Posterior vena cava (tissue), 2 donors: Measurements from ENCODE around the gene PHF21B. TPM values are rescaled to one million over a fixed set of nuclear protein-coding genes. Genes with fewer than 3 reads are reported as not detected.
"Not testable (repeated sequence)": the region's sequence is repeated elsewhere in the genome, so short reads cannot be mapped to it uniquely, and the experiment has no call there.

Experiments
- DNase-seq: peaks from one replicate; pipeline ENCODE4 v3.0.0-alpha.2; 2020; ENCODE audit warnings: low spot score
- intact Hi-C, 2 donors: fragments of 100-400 bp; cut with DNase I; formaldehyde crosslinking; loops; one replicate each; pipeline versions ENCODE4 v1.14.1 to v1.14.2; 2022 to 2023
- total RNA-seq, 2 donors: library from RNA; stranded (reverse); fragmentation: NEBNext Ultra II Directional; extraction: Animal tissue kit (Norgen Biotek cat#: 25700); gene quantifications; one replicate each; pipeline ENCODE4 v1.2.1, GENCODE V29; 2021
- donor health status: DM: yes; HTN: yes; CAD: no.
- donor health status: DM: yes; HTN: yes; CAD: no.

PHF21B gene
- total RNA-seq, 2 donors from 2014 or later: 0.32 to 0.38 TPM

DNA sequence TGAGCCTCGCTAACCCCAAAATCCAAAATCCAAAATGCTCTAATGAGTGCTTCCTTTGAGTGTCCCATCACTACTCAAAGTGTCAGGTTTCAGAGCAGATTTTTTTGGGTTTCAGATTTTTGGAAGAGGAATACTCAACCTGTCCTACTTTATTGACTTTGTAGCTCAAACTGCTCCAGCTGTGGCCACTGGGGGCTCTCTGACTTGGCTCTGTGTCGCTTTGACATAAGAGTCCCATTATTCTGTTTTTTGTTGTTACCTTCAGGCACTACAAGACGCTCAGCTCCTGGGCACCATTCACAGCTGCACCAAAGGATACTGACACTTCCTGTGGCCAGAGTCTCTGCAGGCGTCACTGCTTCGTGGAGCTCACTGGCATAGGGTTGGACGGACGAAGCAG is 41.1 kb downstream of the PHF21B start:
- DNase-seq: no peak
- intact Hi-C loops: no loop called here

GRCh38 chr22:44965171-44965570 is 44.6 kb downstream of the PHF21B start:
- no peak for DNase-seq
- intact Hi-C loops: no loop called here

- intact Hi-C loops: no loop called here
- DNase-seq: no peak
Observed at GRCh38 chr22:44964722-44965078, 45.1 kb downstream of the PHF21B start.

DNA sequence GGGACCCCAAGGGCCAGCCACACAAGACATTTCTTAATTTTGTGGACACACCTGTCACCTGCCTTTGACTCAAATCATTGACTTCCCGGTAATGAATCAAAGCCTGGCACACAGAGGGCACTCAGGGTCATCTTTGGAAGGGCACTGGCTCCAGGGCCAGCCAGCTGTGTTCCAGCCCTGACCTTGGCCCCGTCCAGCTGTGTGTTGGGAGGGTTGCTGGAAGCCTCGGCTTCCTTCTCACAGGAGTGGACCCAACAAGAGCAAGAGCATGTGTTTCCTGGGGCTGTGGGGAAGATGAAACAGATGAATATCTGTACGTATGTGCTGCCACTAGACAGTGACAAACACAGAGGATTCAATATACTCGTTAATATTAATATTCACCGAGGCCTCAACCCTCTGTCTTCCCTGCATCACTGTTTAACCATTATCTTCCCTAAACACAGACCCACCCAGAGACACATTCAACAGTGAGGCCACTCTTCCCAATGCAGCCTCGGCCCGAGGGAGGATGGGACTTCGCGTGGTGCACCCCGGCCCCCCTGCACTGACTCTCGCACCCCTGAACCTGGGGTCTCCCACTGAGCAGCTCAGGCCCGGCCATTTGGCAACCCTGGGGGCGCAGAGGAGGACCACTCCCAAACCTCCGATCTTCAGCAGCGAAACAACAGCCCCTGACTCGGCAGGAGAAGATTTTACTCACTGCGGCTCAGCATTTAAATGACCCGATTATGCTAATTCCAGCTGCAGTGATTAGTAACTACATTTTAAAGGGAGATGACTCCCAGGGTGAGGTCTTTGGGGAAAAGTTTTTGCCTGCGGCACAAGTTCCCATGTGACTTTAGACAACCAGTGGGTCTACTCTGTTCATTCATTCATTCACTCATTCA is 45.7 kb downstream of the PHF21B start:
- intact Hi-C loops: no loop called here
- DNase-seq: no peak

GRCh38 chr22:44962741-44963454 is 46.9 kb downstream of the PHF21B start:
- intact Hi-C loops: no loop called here
- no peak for DNase-seq

GRCh38 chr22:44961682-44962081 is 48.1 kb downstream of the PHF21B start:
- intact Hi-C loops, DNase-seq: not testable (repeated sequence)

GRCh38 chr22:44956840-44957767 is 52.7 kb downstream of the PHF21B start:
- no peak for DNase-seq
- intact Hi-C loops: no loop called here

GRCh38 chr22:44955102-44955501 is 54.7 kb downstream of the PHF21B start:
- DNase-seq: no peak
- intact Hi-C loops: no loop called here

- no peak for DNase-seq
- intact Hi-C loops: no loop called here
Observed at GRCh38 chr22:44954149-44954548, 55.7 kb downstream of the PHF21B start.

DNA sequence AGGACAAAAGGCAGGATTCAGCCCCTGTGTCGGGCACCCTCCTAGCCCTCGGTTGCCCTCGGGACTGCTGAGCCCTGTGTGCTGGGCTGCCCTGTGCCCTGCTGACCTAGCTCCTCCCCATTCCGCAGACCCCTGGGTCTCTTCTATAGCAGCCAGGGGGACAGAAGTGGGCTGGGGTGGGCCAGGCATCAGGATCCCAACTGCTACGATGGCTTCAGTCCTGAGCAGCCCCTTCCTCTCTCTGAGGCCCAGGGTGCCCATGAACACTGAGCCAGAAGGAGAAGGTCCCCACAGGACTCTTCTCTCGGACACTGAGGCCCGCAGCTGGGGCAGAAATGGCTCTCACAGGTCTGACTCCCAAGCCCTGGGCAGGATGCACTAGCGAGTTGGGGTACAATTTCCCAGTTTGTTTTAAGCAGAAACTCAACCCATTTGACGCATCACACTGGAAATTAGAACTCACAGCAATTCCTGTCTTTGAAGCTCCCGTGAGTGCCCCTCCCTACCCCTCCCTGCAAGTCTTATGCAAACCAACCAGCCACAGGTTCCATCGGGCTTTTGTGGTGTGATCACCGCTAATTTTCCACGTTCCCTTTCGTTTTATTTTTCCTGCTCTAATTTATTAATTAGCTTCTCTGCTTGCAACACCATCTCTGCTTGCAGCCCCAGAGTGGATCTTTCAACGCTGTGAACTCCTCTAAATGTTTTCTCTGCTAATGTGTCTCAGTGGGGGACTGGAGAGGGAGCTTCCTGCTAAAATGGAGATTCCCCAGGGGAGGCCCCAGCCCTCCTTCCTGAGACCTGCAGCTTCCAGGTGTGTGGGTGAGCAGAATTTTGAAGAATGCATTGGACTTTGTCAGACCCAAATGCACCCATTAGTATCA is 56.7 kb downstream of the PHF21B start:
- intact Hi-C loops: no loop called here
- DNase-seq: no peak

- intact Hi-C loops: no loop called here
- DNase-seq: no peak
Observed at GRCh38 chr22:44951510-44951816, 58.3 kb downstream of the PHF21B start.

DNA sequence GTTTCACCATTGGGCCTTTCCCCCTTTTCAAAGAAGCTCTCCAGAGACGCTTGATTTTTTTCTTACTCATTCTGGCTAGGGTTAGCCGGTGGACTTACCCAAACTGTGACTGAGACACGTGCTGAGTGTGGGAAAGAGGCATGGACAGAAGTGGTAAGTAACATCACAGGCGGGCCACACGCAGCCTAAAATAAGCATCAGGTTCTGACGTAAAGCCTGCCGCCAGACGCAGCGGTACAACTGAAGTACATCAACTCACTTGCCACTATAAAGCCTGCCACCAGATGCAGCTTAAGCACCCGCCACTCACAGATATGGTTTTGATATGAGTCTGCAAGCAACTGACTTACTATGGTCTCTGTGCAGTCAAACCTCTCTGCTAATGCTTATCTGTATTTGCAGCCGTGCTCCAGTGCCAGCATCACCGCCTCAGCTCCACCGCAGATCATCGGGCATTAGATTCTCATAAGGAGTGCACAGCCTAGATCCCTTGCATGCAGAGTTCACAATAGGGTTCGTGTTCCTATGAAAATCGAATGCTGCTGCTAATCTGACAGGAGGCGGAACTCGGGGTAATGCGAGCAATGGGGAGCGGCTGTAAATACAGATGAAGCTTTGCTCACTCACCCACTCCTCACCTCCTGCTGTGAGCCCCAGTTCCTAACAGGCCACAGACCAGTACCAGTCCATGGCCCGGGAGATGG is 58.8 kb downstream of the PHF21B start:
- no peak for DNase-seq
- intact Hi-C loops: no loop called here

DNA sequence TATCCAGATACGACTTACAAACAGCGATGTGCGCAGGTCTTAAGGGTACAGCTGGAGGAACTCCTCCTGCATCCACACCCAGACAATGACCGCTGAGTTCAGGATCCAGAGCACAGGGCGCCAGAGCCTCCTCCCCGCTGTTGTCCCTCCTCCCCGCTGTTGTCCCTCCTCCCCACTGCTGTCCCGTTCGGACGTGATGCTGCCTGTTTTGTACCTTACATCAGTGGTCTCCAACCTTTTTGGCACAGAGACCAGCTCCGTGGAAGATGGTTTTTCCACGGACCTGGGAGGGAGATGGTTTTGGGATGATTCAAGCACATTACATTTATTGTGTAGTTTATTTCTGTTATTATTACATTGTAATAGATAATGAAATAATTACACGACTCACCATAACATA is 62.0 kb downstream of the PHF21B start:
- intact Hi-C loops: loop anchor here in 1 of 2 donors (5.0 kb wide), 1 partner anchor 249 kb away; no protein-coding TSS in a partner anchor
- no peak for DNase-seq

DNA sequence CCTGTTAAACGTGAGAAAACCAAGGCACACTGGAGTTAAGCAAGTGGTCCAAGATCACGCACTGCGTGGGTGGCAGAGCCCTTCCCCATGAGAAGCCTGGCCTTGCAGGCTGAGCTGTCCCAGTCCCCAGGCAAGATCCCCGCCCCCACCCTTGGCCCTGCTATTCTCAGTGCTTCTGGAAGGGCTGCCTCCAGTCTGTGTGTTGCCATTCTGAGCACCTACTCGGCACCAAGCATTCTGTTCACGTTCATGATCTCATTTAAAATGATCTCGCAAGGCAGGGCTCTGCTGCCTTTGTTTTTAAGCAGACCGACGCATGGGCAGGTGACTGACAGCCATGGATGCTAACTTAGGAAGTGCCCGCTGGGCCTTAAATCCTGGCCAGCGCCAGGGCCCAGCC is 62.8 kb downstream of the PHF21B start:
- no peak for DNase-seq
- intact Hi-C loops: loop anchor here in 1 of 2 donors (5.0 kb wide), 1 partner anchor 250 kb away; no protein-coding TSS in a partner anchor

DNA sequence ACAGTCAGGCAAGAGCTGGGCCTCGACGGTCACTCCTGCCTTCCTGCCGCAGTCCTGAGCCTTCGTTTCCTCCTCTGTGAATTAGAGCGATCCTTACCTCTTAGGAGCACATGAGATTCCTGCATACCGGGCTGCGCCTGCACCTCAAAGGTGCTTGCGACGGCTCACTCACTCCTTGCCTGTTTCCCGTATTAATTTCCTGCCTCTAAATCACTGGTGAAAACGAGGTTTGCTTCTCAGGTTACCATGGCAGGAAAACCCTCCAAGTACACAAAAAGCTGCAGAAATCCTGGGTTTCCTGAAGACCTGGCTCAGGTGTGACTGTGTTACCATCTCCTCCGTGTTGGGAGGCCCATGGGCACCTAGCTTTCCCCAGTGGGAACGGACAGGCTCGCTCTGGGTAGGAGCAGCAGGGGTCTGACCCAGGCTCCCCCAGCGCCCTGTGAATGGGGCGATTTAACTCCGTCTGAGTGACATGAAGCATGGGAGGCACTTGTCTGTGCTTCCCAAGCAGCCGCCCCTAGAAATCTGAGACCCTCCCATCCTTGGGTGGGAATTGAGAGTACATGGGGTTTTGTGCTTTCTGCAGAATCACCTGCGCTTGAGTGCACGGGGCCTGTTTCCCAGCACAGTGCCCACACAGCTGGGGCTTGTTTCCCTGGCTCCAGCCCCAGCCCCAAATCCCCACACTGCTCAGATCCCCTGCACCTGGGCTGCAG is 64.8 kb downstream of the PHF21B start:
- intact Hi-C loops: loop anchor here in 1 of 2 donors (5.0 kb wide), 1 partner anchor 252 kb away; no protein-coding TSS in a partner anchor
- no peak for DNase-seq

- no peak for DNase-seq
- intact Hi-C loops: no loop called here
Observed at GRCh38 chr22:44943701-44944324, 66.0 kb downstream of the PHF21B start.
